T-helper 2 cell treated with Interferon-gamma antibody and Interleukin-4, amounts not matched to agents 5 μg/mL and 100 μg/mL, for 36 hours (primary cell): ENCODE measurements around the gene RAE1.
A peak's percentile ranks its signal among the peaks of the same experiment; 100 is the strongest.

ENCODE experiments used
- DNase-seq: peaks from one replicate; pipeline ENCODE4 v3.0.0; 2021; ENCODE audit warnings: low spot score
- H3K27ac Mint-ChIP-seq: one replicate; pipeline ENCODE4 v1.8.0; 2021; ENCODE audit warnings: mild to moderate bottlenecking, mixed read lengths
- H3K27me3 Mint-ChIP-seq: one replicate; pipeline ENCODE4 v1.8.0; 2021; ENCODE audit warnings: low read depth, mixed read lengths
- H3K36me3 Mint-ChIP-seq: one replicate; pipeline ENCODE4 v1.8.0; 2021; ENCODE audit warnings: low read depth, mixed read lengths
- H3K4me1 Mint-ChIP-seq: one replicate; pipeline ENCODE4 v1.8.0; 2021; ENCODE audit warnings: low read depth, mixed read lengths
- H3K4me3 Mint-ChIP-seq: one replicate; pipeline ENCODE4 v1.8.0; 2022; ENCODE audit warnings: mild to moderate bottlenecking, moderate library complexity, mixed read lengths
- H3K9me3 Mint-ChIP-seq: one replicate; pipeline ENCODE4 v1.8.0; 2021; ENCODE audit warnings: mixed read lengths

Gene RAE1

DNA sequence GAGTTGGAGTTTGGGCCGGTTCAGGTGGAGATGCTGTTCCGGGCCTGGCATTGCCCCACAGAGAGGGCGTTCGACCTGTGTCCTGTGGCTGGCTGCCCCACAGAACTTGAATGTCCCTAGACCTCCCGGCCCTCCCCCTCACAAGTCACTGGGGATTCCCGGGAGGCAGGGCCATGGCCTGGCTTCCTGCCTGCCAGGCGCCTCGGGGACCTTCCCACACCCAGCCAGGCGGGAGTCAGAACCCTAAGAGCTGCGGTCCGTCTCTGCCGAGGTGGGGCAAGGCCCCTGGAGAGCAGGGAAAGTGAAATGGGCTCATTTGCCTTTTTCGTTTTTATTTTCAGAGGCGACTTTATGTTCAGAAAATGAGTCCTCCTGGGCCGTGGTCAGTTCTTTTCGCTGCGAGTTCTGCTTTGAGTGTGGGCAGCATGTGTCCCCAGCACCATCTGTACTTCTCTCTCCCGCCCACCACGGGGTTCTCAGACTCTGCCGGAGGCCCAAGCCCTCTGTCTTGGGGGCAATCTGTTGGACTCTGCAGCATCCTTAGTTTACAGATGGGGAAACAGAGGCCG is 48.6 kb downstream of the RAE1 start:
- peak; percentile 75 for DNase-seq
- Mint-ChIP-seq H3K4me3 (peak overlapping the region; percentile 84), H3K36me3 (peaks cover 80% of the 10 kb centered on the region), H3K27me3 (no peaks in the 10 kb centered on the region), H3K4me1 (peaks cover 57% of the 10 kb centered on the region), H3K27ac (peak overlapping the region; percentile 95), H3K9me3 (no peaks in the 10 kb centered on the region)

DNA sequence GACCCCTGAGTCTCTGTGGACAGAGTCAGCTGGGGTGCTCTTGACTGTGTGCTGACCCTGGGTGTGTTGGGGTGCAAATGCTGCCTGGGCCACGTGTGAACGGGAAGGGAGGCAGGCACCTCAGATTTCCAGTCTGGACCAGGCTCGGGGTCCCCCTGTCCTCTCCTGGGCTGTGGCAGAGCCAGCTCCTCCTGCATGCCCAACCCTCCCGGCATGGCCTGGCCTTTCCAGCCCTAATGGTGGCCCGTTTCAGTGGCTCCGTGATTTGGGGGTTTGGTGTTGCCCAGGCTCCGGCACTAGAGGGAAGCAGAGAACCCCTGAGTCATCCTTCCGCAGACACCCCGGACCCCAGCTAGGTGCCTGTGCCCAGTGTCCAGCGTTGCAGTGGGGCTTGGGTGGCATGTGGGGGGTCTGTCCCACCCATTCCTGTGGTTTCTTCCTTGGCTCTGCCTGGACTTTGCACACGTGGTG is 49.2 kb downstream of the RAE1 start:
- Mint-ChIP-seq H3K4me1 (peaks cover 53% of the 10 kb centered on the region), H3K4me3 (peak overlapping the region; percentile 84), H3K9me3 (no peaks in the 10 kb centered on the region), H3K36me3 (peaks cover 77% of the 10 kb centered on the region), H3K27ac (peak overlapping the region; percentile 95), H3K27me3 (no peaks in the 10 kb centered on the region)
- no peak for DNase-seq

DNA sequence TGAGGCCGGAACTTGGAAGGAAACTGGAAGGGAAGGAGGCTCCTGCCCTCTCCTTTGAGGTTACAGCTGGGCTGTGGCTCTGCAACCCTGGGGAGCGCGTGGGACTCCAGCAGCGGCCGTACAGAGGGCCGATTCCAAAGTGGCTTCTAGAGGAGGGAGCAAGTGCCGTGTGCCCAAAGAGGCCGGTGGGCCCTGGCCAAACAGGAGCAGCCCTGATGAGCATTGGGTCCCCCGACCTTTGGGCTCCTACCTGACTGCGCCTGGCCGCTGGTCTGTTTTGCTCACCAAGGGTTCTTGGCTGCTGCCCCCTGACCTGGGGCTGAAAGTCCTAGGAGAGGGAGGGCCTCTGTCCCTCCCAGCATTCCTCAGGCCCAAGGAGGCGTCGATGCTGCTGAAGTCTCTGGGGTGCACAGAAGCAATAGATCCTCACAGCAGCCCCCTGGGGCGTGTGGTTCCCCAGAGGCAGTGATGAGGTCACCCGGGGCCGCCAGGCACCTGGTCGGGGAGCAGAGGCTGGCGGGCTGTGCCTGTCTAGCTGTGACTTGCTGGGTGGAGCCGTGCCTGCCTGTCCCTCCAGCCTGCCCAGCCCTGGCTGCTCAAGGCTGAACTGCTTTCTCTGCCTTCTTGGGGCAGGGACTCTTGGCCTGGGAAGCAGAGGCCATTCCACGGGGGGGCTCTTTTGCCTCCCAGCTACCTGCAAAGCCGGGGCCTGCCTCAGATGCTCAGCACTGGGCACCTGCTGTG is 49.9 kb downstream of the RAE1 start:
- Mint-ChIP-seq H3K27ac (peak overlapping the region; percentile 71), H3K4me3 (peak overlapping the region; percentile 15), H3K36me3 (peaks cover 72% of the 10 kb centered on the region), H3K9me3 (no peaks in the 10 kb centered on the region), H3K4me1 (peaks cover 49% of the 10 kb centered on the region), H3K27me3 (no peaks in the 10 kb centered on the region)
- no peak for DNase-seq

DNA sequence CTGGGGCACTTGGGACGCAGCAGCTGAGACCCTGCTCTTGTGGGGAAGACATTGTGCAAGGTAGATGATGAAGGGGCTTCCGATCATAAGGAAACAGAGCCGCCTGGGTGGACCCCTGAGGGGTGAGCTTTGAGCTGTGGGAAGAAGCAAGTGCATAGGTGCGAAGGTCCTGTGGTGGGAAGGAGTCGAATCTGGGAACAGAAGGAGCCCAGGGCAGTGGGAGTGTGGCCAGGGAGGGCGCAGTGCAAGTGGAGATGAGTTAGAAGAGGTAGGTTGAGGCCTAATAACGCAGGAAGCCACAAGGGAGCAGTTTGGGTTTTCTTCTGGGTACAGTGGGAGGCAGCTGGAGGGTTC is 50.5 kb downstream of the RAE1 start:
- DNase-seq: no peak
- H3K4me3 Mint-ChIP-seq: peak overlapping the region; percentile 21
- peaks cover 45% of the 10 kb centered on the region for H3K4me1 Mint-ChIP-seq
- no peaks in the 10 kb centered on the region for H3K27me3 Mint-ChIP-seq
- H3K9me3 Mint-ChIP-seq: no peaks in the 10 kb centered on the region
- peak overlapping the region; percentile 71 for H3K27ac Mint-ChIP-seq
- peaks cover 66% of the 10 kb centered on the region for H3K36me3 Mint-ChIP-seq

- Mint-ChIP-seq H3K4me1 (peaks cover 36% of the 10 kb centered on the region), H3K4me3 (no peak overlapping the region), H3K27me3 (no peaks in the 10 kb centered on the region), H3K9me3 (no peaks in the 10 kb centered on the region), H3K36me3 (peaks cover 61% of the 10 kb centered on the region), H3K27ac (peak overlapping the region; percentile 68)
- no peak for DNase-seq
Measured at GRCh38 chr20:57402206-57403125, 51.4 kb downstream of the RAE1 start.

DNA sequence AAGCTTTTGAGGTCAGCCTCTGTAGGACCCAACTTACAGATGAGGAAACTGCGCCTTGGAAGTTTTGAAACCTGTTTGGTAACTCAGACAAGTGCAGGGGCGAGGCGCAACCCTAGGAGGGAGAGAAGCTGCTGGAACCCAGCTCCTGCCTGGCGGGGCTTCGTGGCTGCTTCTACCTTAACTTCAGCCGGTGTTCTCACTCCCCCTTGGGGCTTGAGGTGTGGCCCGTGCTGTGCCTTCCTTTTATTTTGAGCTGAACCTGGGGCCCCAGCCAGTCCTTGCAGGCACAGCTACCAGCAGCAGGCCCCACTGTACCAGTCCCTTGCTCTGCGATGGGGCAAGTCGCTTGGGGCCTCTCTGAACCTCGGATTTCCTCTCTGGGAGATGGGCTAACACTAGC is 52.2 kb downstream of the RAE1 start:
- Mint-ChIP-seq H3K4me3 (no peak overlapping the region), H3K4me1 (peaks cover 29% of the 10 kb centered on the region), H3K36me3 (peaks cover 60% of the 10 kb centered on the region), H3K9me3 (no peaks in the 10 kb centered on the region), H3K27ac (no peak overlapping the region), H3K27me3 (no peaks in the 10 kb centered on the region)
- DNase-seq: no peak

- Mint-ChIP-seq H3K27ac (no peak overlapping the region), H3K4me1 (peaks cover 24% of the 10 kb centered on the region), H3K9me3 (no peaks in the 10 kb centered on the region), H3K4me3 (no peak overlapping the region), H3K36me3 (peaks cover 58% of the 10 kb centered on the region), H3K27me3 (no peaks in the 10 kb centered on the region)
- no peak for DNase-seq
Measured at GRCh38 chr20:57404006-57404405, 53.0 kb downstream of the RAE1 start.

DNA sequence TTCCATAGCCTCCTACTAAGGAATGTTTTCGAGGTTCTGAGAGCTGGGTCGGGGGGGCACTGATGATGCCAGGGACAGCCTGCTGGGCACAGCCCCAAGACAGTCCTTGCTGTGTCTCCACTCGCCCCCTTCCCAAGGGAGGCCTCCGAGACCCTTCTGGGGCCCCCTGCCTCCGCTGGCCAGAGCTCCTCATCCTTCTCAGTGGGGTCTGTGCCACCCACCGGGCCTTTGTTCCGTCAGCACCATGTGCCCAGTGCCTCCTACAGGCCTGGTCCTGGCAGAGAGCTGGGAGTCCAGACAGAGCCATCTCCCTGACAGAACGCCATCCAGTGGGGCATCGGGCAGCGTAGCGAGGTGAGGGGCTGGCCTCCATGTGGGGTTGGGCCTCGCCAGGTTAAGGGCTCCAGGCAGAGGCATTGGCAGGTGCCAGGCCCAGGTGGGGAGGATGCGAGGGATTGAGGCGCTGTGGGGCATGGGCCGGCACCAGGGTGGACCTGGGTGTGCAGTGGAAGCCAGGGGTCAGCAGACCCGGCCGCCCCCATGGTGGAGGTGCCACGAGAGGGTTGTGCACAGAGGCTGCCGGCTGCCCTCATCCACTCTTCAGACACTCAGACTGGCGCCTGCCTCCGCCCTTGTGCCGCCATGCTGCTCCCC is 53.5 kb downstream of the RAE1 start:
- no peak for DNase-seq
- H3K4me3 Mint-ChIP-seq: no peak overlapping the region
- peaks cover 19% of the 10 kb centered on the region for H3K4me1 Mint-ChIP-seq
- peaks cover 58% of the 10 kb centered on the region for H3K36me3 Mint-ChIP-seq
- H3K27me3 Mint-ChIP-seq: no peaks in the 10 kb centered on the region
- no peak overlapping the region for H3K27ac Mint-ChIP-seq
- H3K9me3 Mint-ChIP-seq: no peaks in the 10 kb centered on the region

- H3K4me1 Mint-ChIP-seq: peaks cover 14% of the 10 kb centered on the region
- H3K27ac Mint-ChIP-seq: peak overlapping the region; percentile 45
- H3K36me3 Mint-ChIP-seq: peaks cover 58% of the 10 kb centered on the region
- H3K9me3 Mint-ChIP-seq: no peaks in the 10 kb centered on the region
- DNase-seq: no peak
- no peaks in the 10 kb centered on the region for H3K27me3 Mint-ChIP-seq
- H3K4me3 Mint-ChIP-seq: no peak overlapping the region
Measured at GRCh38 chr20:57405236-57406016, 54.4 kb downstream of the RAE1 start.

DNA sequence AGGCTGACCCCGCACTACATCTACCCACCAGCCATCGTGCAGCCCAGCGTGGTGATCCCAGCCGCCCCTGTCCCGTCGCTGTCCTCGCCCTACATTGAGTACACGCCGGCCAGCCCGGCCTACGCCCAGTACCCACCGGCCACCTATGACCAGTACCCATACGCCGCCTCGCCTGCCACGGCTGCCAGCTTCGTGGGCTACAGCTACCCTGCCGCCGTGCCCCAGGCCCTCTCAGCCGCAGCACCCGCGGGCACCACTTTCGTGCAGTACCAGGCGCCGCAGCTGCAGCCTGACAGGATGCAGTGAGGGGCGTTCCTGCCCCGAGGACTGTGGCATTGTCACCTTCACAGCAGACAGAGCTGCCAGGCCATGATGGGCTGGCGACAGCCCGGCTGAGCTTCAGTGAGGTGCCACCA is 56.5 kb downstream of the RAE1 start:
- no peak for DNase-seq
- Mint-ChIP-seq H3K27me3 (no peaks in the 10 kb centered on the region), H3K4me3 (no peak overlapping the region), H3K9me3 (no peaks in the 10 kb centered on the region), H3K36me3 (peaks cover 41% of the 10 kb centered on the region), H3K27ac (no peak overlapping the region), H3K4me1 (peaks cover 8% of the 10 kb centered on the region)

DNA sequence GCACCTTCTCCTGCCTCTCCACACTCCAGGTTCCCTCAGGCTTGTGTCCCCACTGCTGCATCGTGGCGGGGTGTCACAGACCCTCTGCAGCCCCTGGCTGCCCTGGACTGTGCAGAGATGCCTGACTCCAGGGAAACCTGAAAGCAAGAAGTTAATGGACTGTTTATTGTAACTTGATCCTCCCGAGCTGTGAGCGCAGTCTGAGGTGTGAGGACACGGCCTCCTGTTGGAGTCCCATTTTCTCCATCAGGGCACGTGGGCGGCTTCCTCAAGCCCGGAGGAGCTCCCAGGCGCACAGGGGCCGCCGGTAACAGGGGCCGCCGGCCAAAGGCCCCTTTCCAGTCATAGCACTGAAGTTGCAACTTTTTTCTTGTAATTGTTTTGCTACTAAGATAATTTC is 57.1 kb downstream of the RAE1 start:
- Mint-ChIP-seq H3K27ac (no peak overlapping the region), H3K4me3 (no peak overlapping the region), H3K9me3 (no peaks in the 10 kb centered on the region), H3K36me3 (peaks cover 36% of the 10 kb centered on the region), H3K4me1 (peaks cover 7% of the 10 kb centered on the region), H3K27me3 (no peaks in the 10 kb centered on the region)
- no peak for DNase-seq

GRCh38 chr20:57408536-57409233 is 57.6 kb downstream of the RAE1 start:
- Mint-ChIP-seq H3K36me3 (peaks cover 33% of the 10 kb centered on the region), H3K9me3 (no peaks in the 10 kb centered on the region), H3K4me1 (peaks cover 6% of the 10 kb centered on the region), H3K27ac (no peak overlapping the region), H3K4me3 (no peak overlapping the region), H3K27me3 (no peaks in the 10 kb centered on the region)
- DNase-seq: no peak

DNA sequence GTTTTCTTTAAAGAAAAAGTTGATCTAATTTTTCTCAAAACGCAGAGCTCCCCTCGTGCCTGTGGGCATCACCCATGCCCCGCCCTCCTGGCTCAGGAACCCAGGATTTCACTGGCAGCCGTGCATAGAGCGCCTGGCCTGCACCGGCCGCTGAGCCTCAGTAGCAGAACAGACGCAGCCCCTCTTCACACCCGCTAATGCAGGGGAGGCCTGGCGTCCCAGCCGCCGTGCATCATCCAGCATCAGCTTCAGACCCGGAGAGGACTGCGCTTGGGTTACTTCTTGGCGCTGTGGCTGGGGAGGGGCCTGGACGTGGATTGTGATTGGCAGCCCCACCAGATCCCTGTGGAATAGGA is 58.2 kb downstream of the RAE1 start:
- no peaks in the 10 kb centered on the region for H3K27me3 Mint-ChIP-seq
- peaks cover 4% of the 10 kb centered on the region for H3K4me1 Mint-ChIP-seq
- peaks cover 27% of the 10 kb centered on the region for H3K36me3 Mint-ChIP-seq
- H3K9me3 Mint-ChIP-seq: no peaks in the 10 kb centered on the region
- no peak overlapping the region for H3K4me3 Mint-ChIP-seq
- no peak overlapping the region for H3K27ac Mint-ChIP-seq
- DNase-seq: no peak
